RPMI7951 (cell line): Measurements from ENCODE around the gene ADGRV1. TPM values are rescaled to one million over a fixed set of nuclear protein-coding genes. Genes with fewer than 3 reads are reported as not detected.
A peak's percentile ranks its signal among the peaks of the same experiment; 100 is the strongest.

ENCODE experiments used
- DNase-seq: peaks from one replicate; pipeline ENCODE4 v3.0.0-alpha.2; 2012; ENCODE audit warnings: low read depth
- total RNA-seq: library from RNA; depleted of rRNA; stranded (reverse); fragments of >200 nt; shearing (Covaris generic); gene quantifications from 2 replicates; pipeline ENCODE4 v1.2.3, GENCODE V29; 2014

ADGRV1 gene
- total RNA-seq, 1 experiment from 2014 or later: 0.84 TPM

- no peak for DNase-seq
These were observed 310.2 kb downstream of the ADGRV1 start for GRCh38 chr5:90868799-90869198.

DNA sequence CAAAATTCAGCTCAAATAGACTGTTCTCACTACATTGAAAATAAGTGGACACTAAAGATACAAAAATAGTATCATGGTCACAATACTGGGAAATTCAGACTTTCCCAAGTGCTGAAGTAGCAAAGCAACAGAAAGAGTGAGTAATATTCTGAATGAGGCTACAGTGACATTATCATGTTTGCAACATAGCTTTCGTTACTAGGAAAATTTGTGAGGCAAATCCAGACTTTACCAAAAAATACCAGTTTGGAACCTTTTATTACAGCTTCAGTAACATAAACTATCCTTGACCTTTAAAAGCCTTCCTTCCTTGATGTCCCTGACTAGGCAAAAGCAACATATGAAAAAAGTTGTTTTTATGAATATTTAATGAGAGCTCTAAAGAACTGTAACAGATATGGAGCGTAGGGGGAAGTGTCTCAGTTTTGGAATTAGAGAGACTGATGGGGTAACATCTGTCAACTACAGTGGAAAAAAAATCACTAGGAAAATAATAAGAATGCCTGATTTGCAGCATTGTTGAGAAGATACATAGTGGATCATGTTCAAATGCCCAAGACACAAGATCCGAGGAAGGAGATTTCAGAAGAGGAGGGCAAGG lies 312.9 kb downstream of the ADGRV1 start:
- DNase-seq: no peak

GRCh38 chr5:90873033-90873517 lies 314.5 kb downstream of the ADGRV1 start:
- DNase-seq: no peak

DNA sequence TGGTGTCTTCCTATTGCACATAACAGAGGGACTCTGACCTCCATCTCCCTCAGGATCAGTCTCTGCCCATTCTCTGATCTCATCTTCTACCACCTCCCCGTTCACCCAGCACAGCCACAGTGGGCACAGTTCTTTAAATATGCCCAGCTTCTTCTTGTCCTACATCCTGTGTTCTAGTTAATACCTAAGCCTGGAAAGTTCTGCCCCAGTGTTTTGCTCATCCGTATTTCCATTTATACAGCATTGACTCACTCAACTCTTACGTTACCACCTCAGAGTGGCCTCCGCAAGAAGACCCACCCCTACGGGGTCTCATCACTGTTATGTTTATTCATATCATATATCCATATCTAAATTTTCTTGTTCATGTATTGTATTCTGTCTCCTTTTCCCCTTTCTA lies 315.5 kb downstream of the ADGRV1 start:
- no peak for DNase-seq

GRCh38 chr5:90875456-90875855 lies 316.9 kb downstream of the ADGRV1 start:
- no peak for DNase-seq

- no peak for DNase-seq
These were observed 317.8 kb downstream of the ADGRV1 start for GRCh38 chr5:90876366-90876765.

- DNase-seq: no peak
These were observed 318.5 kb downstream of the ADGRV1 start for GRCh38 chr5:90877049-90877448.

- no peak for DNase-seq
These were observed 319.5 kb downstream of the ADGRV1 start for GRCh38 chr5:90878081-90878480.

DNA sequence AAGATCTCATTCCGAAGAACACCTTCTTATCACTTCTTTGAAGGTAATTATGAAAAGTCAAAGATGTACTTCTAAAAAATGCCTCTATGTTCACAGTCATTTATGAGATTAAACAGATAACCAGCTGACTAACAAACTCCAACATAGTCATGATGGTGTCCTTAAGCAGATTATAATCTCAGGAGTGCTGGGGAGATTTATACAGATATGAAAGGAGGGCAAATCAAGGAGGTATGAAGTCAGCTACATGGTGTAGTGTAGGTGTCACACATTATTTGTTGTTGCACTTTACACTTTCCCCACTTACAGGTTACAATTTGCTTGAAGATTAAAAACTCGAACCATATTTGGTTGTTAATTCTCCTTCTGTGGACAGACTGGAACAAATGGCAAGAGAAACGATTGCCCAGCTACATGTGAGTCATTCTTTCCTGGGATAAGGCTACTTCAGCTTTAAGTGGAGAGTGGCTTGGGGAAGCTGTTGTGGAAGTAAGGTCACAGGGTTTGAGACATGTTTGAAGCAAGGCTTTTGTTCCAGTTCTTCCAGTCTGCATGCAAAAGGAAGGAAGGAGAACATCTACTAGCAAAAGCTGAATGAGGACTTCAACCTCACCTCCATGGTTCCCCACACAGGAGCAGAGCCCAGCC lies 320.1 kb downstream of the ADGRV1 start:
- peak; percentile 9 for DNase-seq

- no peak for DNase-seq
These were observed 323.1 kb downstream of the ADGRV1 start for GRCh38 chr5:90881626-90882150.

DNA sequence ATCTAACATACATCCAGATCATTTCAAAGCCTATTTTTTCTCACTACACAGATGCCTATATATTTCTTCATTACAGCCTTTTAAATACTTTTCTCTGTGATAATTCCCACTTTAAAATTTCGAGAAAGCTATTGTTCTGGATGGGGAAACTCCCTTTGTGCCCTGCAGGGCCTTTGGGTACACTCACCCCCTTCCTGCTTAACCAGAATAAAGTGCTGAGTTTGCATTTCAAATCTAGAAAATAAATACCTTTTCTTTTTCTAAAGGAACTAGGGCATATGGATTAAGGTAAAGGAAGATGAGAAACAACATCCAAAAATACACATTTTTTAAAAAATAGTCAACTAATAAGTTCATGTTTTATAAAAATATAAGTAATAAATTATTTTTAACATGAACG lies 323.9 kb downstream of the ADGRV1 start:
- DNase-seq: no peak

DNA sequence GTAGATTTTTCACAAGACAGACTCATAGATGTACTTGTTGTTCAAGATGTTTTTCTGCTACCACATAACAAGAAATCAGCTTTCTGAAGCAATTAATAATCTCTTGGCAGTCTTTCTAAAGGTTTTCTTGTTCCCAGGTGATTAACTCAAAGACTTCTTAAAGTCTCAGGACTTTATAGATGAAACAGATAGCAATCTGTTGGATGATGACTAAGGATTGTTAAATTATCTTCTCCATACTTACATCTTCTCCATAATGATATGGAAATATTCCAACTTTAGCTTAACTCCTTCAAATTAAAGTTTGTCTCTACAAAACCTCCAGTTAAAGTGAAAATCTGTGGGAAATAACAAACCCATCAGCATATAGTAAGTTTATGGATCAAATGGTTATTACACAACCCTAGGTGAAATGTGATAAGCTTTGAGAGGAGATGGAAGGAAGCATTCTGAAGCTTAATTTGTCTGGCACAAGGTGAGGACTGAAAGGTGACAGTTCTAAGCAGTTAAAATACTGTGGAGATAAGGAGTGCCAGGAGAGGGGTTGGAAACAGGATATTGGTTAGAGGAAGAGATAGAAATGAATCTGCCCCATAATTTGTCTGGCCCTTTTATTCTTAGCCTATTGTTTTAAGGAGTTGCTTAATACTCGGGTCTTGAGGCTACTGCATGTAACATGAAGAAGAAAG lies 326.7 kb downstream of the ADGRV1 start:
- DNase-seq: no peak

- no peak for DNase-seq
These were observed 327.8 kb downstream of the ADGRV1 start for GRCh38 chr5:90886381-90886780.

DNA sequence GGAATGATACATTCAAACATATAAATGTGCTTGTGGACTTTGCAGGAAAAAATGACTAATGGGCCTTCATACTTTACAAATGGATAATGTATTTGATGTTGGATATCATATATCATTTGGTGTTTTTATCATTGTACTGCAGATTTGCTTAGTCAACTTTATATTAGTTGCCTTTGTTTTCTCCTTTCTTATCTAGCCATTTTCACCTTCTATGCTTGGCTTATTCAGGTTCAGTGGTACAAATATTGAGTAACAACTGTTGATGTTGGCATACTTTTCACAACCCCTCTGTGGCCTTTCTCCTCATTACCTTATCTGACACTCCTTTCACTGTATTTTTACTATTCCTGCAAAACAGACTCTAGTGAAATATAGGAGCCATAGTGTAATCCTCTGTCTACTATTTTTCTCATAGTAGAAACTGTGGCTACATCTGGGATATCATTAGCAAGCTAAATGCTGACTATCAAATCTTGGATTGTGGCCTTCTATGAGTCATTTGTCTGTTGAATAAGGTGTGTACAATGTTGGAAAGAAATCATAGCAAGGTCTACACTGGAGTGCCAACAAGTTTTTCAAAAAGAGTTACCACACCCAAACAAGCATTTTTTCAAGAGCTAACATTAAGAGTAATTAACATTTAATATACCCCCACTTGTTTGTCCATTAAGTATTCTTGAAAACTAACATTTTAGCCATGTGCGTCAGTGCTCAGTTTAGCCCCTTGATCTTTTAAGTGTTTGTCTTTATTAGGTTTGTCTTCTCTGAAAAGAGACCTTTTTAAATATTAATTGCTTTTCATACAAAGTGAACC lies 330.1 kb downstream of the ADGRV1 start:
- no peak for DNase-seq

DNA sequence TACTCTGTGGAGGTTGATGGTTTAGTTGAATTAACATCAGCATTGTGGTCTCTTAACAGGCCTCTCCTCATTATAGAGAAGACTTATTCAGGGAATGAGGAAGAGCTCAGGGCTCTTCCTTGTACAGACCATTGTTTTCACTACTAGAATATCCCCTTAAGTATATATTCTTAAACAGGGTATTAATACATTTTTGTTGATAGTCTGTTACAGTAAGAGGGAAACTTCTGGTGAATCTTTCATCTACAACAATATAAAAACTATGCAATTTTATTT lies 330.7 kb downstream of the ADGRV1 start:
- no peak for DNase-seq

DNA sequence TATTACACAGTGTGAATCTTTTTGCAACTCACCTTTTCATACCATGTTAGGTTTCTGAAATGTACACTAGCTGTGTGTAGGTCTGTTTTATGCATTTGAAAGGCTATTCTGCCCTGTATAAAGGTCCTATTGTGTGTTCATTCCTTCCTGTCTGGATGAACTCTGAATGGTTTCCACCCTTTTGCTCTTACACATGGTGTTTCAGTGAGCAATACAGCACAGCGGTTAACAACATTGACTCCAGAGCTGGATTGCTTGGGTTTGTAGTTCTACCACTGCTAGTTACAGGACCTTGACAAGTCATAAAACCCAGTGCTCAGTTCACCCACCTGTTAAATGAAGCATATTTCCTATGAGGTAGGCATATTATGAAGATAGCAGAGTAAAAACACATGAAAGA lies 331.6 kb downstream of the ADGRV1 start:
- no peak for DNase-seq

- no peak for DNase-seq
These were observed 336.3 kb downstream of the ADGRV1 start for GRCh38 chr5:90894866-90895420.

DNA sequence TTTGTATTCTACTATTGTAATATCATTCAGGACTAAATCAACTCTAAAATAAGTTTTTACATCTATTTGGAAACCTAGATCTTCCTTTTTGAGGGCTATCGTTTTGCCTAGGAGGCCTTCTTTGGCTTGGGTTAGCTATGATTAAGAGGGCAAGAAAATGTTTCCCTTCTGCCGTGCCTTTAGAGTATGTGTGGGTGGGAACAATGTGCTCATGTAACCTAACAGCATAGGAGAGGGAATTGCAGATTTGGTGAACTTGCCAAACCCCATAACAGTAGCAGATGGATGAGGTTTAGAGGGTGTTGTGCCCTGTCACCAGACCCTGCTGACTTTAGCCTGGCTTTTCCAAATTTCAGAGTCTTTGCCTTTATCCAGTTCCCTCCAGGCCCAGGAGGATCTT lies 339.0 kb downstream of the ADGRV1 start:
- DNase-seq: no peak

GRCh38 chr5:90898326-90899013 lies 339.9 kb downstream of the ADGRV1 start:
- no peak for DNase-seq

DNA sequence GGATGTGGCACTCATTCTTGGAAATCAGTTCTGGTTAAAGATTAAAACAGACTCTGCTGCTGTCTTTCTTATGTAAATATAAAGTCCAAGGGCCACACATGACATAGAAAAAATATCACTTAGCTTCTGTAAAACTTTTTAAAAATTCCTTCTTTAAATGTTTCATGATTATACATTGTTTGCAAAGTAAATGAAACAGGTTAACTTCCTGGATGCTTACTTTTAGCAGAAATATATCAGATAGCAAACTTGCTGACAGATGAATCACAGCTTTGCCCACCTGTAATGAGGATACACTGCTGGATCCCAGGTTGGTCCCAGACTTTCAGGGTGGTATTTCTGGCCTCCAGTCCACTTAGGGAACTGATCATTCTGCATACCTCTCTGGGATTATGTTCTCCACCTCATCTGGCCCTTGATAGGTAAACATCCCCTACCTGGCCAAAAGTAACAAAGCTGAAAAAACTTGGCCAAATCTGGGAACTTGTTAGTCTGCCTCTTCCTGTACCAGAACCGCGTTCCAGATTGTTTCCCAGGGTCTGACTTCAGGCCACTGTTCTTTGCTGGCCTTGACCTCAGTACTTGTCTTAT lies 340.5 kb downstream of the ADGRV1 start:
- DNase-seq: no peak

DNA sequence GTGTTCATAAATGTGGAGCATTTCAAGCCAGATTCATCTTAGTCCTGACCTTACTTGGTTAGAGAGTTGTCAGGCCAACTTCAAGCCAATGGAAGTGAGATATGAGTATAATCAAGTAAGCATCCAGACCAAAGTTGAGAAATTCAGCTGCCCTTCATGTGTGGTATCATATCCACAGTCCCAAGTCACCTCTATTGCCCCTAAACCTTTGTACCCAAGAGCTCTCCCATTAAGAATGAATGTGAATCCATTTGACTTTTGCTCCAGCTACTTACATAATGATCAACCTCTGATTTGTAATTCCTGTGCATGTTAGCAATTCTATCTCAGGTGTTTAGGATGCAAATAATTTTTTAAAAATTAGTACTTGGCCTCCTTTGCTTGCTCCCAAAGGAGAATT lies 342.7 kb downstream of the ADGRV1 start:
- DNase-seq: no peak
